Parathyroid adenoma (tissue), 2 donors: ENCODE results near the gene UTF1.

Experiments
- H2AFZ ChIP-seq: fragments of 300-600 bp; sonication (generic); one replicate; pipeline ENCODE4 v1.7.0; 2017; ENCODE audit warnings: antibody characterized with exemption, mild to moderate bottlenecking
- H3K27ac ChIP-seq: fragments of 300-600 bp; sonication (generic); one replicate; pipeline ENCODE4 v1.7.0; 2017
- H3K27me3 ChIP-seq: fragments of 300-600 bp; sonication (generic); one replicate; pipeline ENCODE4 v1.7.0; 2017; ENCODE audit warnings: low read length; ENCODE audit not compliant: control insufficient read depth, insufficient read depth
- H3K36me3 ChIP-seq: fragments of 300-600 bp; sonication (generic); one replicate; pipeline ENCODE4 v1.7.0; 2017; ENCODE audit warnings: low read length; ENCODE audit not compliant: control insufficient read depth, insufficient read depth
- H3K4me1 ChIP-seq: fragments of 300-600 bp; sonication (generic); one replicate; pipeline ENCODE4 v1.7.0; 2017; ENCODE audit warnings: control low read depth
- H3K4me2 ChIP-seq: fragments of 300-600 bp; sonication (generic); one replicate; pipeline ENCODE4 v1.7.0; 2017; ENCODE audit warnings: low read length
- H3K4me3 ChIP-seq: fragments of 300-600 bp; sonication (generic); one replicate; pipeline ENCODE4 v1.7.0; 2017; ENCODE audit warnings: low read depth, low read length
- H3K79me2 ChIP-seq: fragments of 300-600 bp; sonication (generic); one replicate; pipeline ENCODE4 v1.7.0; 2017; ENCODE audit warnings: control low read depth
- H3K9ac ChIP-seq: fragments of 300-600 bp; sonication (generic); one replicate; pipeline ENCODE4 v1.7.0; 2017; ENCODE audit warnings: mild to moderate bottlenecking
- H3K9me3 ChIP-seq: fragments of 300-600 bp; sonication (generic); one replicate; pipeline ENCODE4 v1.7.0; 2017; ENCODE audit warnings: low read length; ENCODE audit not compliant: control insufficient read depth
- TF ChIP-seq, protein P1 (sequence below): fragments of 300-600 bp; sonication (generic); IDR thresholded peaks from one replicate; pipeline ENCODE4 v1.7.0; 2017; ENCODE audit warnings: antibody characterized with exemption, mild to moderate bottlenecking
- donor health status: primary hyperparathyroidism.

Gene UTF1

DNA sequence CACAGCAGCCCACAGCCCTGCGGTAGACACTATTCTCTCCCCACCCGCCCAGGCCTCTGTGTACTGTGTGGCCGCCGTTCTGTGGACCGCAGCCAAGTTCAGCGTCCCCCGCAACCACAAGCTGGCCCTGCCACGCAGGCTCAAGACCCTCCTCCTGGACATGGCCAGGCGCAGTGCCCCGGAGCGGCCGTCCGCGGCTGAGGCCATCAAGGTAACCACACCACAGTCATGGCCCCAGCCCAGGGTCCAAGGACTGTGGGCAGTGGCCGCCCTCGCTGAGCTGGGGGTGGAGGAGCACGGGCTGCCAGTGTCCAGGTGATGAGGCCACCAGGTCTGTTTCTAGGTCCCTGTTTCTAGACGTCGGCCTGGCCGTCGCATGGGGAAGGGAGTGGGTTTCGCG is 34.4 kb upstream of the UTF1 start:
- Histone ChIP-seq H3K4me3 (no peak overlapping the region), H2AFZ (no peak overlapping the region), H3K27ac (no peak overlapping the region), H3K27me3 (no peaks in the 10 kb centered on the region), H3K9me3 (no peaks in the 10 kb centered on the region), H3K36me3 (no peaks in the 10 kb centered on the region), H3K4me1 (no peaks in the 10 kb centered on the region), H3K9ac (no peak overlapping the region), H3K4me2 (no peak overlapping the region), H3K79me2 (no peaks in the 10 kb centered on the region)
- TF ChIP-seq, protein P1, sequence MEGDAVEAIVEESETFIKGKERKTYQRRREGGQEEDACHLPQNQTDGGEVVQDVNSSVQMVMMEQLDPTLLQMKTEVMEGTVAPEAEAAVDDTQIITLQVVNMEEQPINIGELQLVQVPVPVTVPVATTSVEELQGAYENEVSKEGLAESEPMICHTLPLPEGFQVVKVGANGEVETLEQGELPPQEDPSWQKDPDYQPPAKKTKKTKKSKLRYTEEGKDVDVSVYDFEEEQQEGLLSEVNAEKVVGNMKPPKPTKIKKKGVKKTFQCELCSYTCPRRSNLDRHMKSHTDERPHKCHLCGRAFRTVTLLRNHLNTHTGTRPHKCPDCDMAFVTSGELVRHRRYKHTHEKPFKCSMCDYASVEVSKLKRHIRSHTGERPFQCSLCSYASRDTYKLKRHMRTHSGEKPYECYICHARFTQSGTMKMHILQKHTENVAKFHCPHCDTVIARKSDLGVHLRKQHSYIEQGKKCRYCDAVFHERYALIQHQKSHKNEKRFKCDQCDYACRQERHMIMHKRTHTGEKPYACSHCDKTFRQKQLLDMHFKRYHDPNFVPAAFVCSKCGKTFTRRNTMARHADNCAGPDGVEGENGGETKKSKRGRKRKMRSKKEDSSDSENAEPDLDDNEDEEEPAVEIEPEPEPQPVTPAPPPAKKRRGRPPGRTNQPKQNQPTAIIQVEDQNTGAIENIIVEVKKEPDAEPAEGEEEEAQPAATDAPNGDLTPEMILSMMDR, result no peak

DNA sequence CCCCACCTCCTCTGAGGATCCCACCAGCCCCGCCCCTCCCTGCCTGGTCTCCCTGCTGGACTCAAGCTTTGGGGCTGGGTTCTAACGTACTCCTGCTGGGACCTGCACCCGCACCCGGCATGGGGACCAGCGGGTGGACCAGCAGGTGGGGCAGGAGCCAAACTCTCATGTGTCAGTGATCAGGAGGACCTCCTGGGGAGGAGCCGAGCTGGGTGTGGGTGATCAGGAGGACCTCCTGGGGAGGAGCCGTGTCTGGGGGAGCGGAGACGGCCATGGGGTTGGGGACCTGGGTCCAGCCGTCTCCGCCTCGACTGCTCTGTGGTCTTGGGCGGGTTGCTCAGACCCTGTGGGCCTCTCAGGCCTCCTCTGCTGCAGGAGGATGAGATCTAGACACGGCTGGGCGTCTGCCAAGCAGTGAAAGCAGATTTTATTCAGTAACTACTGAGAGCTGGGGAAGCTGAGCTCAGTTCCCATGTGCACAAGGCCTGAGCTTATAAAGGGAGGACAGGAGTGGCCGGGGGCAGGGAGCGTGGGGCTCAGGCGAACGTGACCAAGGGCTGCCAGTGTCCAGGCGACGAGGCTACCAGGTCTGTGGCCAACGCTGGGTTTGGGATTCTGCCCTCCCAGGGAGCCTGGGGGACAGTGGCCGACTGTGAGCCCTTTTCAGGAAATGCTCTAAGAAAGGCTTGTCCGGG is 33.6 kb upstream of the UTF1 start:
- H3K79me2 ChIP-seq, result no peaks in the 10 kb centered on the region
- H3K27me3 ChIP-seq, result no peaks in the 10 kb centered on the region
- H3K27ac ChIP-seq, result no peak overlapping the region
- no peak overlapping the region for H3K4me2 ChIP-seq
- H2AFZ ChIP-seq, result no peak overlapping the region
- no peak overlapping the region for H3K4me3 ChIP-seq
- no peaks in the 10 kb centered on the region for H3K4me1 ChIP-seq
- H3K9me3 ChIP-seq, result no peaks in the 10 kb centered on the region
- TF ChIP-seq, protein P1, result no peak
- no peak overlapping the region for H3K9ac ChIP-seq
- H3K36me3 ChIP-seq, result no peaks in the 10 kb centered on the region

DNA sequence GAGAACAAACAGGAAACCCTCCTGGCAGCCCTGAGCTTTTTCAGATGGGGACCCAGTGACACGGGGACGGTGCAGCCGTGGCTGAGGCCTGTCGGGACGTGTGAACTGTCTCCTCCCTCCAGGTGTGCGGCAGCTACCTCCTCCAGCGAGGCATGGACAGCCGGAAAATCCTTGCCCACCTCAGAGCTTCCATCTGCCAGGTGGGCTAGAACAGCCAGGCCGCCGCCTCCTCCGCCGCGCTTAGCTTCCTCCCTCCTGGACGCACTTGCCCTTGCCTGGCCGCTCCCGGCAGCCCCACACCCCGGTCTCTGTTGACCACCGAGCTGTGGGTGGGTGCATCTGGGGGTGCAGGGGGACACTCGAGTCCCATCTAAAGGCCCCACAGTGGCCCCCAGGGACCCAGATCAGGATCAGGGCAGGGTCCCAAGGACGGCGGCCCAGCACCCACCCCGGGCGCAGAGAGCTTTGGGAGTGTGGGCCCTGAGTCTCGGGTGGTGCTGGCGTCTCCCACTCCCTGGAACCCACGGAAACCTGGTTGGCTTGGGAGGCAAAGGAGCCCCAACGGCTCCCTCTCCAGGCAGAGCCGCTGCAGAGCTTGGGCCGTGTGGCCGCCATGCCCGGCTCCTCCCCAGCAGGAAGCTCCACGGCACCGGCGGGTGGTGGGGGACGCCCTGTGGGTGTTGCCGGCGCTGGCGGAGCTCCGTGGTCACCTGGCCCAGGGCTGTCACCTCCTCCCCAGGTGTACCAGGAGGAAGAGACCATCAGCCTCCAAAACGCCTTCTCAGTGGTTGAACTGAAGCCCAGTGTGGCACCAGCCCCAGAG is 32.9 kb upstream of the UTF1 start:
- Histone ChIP-seq H3K9me3 (no peaks in the 10 kb centered on the region), H2AFZ (no peak overlapping the region), H3K27ac (no peak overlapping the region), H3K4me1 (no peaks in the 10 kb centered on the region), H3K36me3 (no peaks in the 10 kb centered on the region), H3K27me3 (no peaks in the 10 kb centered on the region), H3K79me2 (no peaks in the 10 kb centered on the region), H3K4me2 (no peak overlapping the region), H3K9ac (no peak overlapping the region), H3K4me3 (no peak overlapping the region)
- TF ChIP-seq, protein P1, result no peak

DNA sequence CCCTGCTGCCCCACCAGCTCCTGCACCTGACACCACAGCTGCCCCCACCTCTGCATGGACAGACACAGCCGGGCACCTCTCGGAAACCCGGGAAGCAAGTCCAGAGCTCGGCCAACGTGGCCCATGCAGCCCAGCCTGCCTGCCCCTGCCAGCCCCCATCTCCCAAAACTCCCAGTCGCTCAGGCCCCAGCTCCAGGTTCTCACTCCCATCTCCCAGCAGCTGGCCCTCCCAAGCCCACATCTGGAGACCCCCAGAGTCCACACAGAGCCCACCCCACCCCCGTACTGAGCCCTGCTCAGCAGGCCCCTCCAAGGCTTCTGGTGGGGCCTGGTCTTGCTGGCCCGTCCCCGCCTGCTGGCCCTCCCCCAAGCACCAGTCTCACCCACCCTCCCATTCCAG is 32.2 kb upstream of the UTF1 start:
- Histone ChIP-seq H3K9me3 (no peaks in the 10 kb centered on the region), H3K79me2 (no peaks in the 10 kb centered on the region), H3K4me2 (no peak overlapping the region), H3K9ac (no peak overlapping the region), H2AFZ (no peak overlapping the region), H3K4me1 (no peaks in the 10 kb centered on the region), H3K27me3 (no peaks in the 10 kb centered on the region), H3K27ac (no peak overlapping the region), H3K4me3 (no peak overlapping the region), H3K36me3 (no peaks in the 10 kb centered on the region)
- TF ChIP-seq, protein P1, result no peak
